Mesenchymal stem cell (in vitro differentiated cells and primary cell): Measurements from ENCODE around the gene EGR4.

Experiments used
- DNase-seq: peaks from one replicate; pipeline ENCODE4 v3.0.0-alpha.2; 2013
- H2AFZ ChIP-seq: one replicate; pipeline ENCODE4 v1.6.1; 2013; ENCODE audit warnings: low read depth, mild to moderate bottlenecking, control low read depth, inconsistent platforms, low read length, moderate library complexity
- H2AK5ac ChIP-seq: 2 replicates; pipeline ENCODE4 v1.6.1; 2013; ENCODE audit warnings: low read length, moderate library complexity, mild to moderate bottlenecking, inconsistent platforms; ENCODE audit not compliant: severe bottlenecking
- H2BK120ac ChIP-seq: one replicate; pipeline ENCODE4 v1.6.1; 2013; ENCODE audit warnings: low read depth, mild to moderate bottlenecking, inconsistent platforms, low read length, moderate library complexity
- H2BK12ac ChIP-seq, 2 experiments: one replicate each; pipeline ENCODE4 v1.6.1; 2013; ENCODE audit warnings: inconsistent platforms in 2 of 2, low read length in 2 of 2, mild to moderate bottlenecking in 2 of 2, moderate library complexity in 2 of 2, control low read depth in 1 of 2
- H2BK15ac ChIP-seq: one replicate; pipeline ENCODE4 v1.6.1; 2013; ENCODE audit warnings: mild to moderate bottlenecking, low read depth, inconsistent platforms; ENCODE audit not compliant: poor library complexity, severe bottlenecking
- H2BK5ac ChIP-seq: 2 replicates; pipeline ENCODE4 v1.6.1; 2013; ENCODE audit warnings: low read depth, mild to moderate bottlenecking, low read length, control low read depth, inconsistent platforms; ENCODE audit not compliant: poor library complexity, severe bottlenecking
- H3K14ac ChIP-seq, 2 experiments: one replicate each; pipeline ENCODE4 v1.6.1; 2013; ENCODE audit warnings: inconsistent platforms in 2 of 2, low read length in 2 of 2, control low read depth in 1 of 2, mild to moderate bottlenecking in 1 of 2, moderate library complexity in 1 of 2
- H3K18ac ChIP-seq, 2 experiments: one replicate each; pipeline ENCODE4 v1.6.1; 2013; ENCODE audit warnings: inconsistent platforms in 2 of 2, low read length in 2 of 2, control low read depth in 1 of 2, low read depth in 1 of 2, mild to moderate bottlenecking in 1 of 2
- H3K23ac ChIP-seq, 2 experiments: one replicate each; pipeline ENCODE4 v1.6.1; 2013; ENCODE audit warnings: inconsistent platforms in 2 of 2, low read length in 2 of 2, mild to moderate bottlenecking in 2 of 2, moderate library complexity in 2 of 2, control low read depth in 1 of 2
- H3K27ac ChIP-seq: 2 replicates; pipeline ENCODE4 v1.5.1; 2013; ENCODE audit warnings: mild to moderate bottlenecking, moderate library complexity, low read length, control low read depth, inconsistent platforms; ENCODE audit not compliant: poor library complexity, severe bottlenecking
- H3K27me3 ChIP-seq, 2 experiments: 2 replicates each; pipeline versions ENCODE4 v1.6.1 to v1.7.0; 2013; ENCODE audit warnings: low read length in 2 of 2, mild to moderate bottlenecking in 2 of 2, moderate library complexity in 2 of 2, control low read depth in 1 of 2, inconsistent platforms in 1 of 2; ENCODE audit not compliant: control insufficient read depth in 1 of 2, insufficient read depth in 1 of 2
- H3K36me3 ChIP-seq, 2 experiments: 2 replicates each; pipeline versions ENCODE4 v1.6.1 to v1.7.0; 2013; ENCODE audit warnings: low read length in 2 of 2, control low read depth in 1 of 2, inconsistent platforms in 1 of 2, low read depth in 1 of 2, mild to moderate bottlenecking in 1 of 2; ENCODE audit not compliant: insufficient read depth in 2 of 2, control insufficient read depth in 1 of 2
- H3K4ac ChIP-seq, 2 experiments: one replicate each; pipeline ENCODE4 v1.6.1; 2013; ENCODE audit warnings: inconsistent platforms in 2 of 2, low read length in 2 of 2, mild to moderate bottlenecking in 2 of 2, moderate library complexity in 2 of 2, control low read depth in 1 of 2, low read depth in 1 of 2
- H3K4me1 ChIP-seq: 2 replicates; pipeline ENCODE4 v1.6.1; 2013; ENCODE audit warnings: low read depth, low read length, control low read depth; ENCODE audit not compliant: control insufficient read depth, insufficient read depth
- H3K4me2 ChIP-seq: 2 replicates; pipeline ENCODE4 v1.6.1; 2013; ENCODE audit warnings: low read length, mild to moderate bottlenecking, inconsistent platforms; ENCODE audit not compliant: poor library complexity, severe bottlenecking
- H3K4me3 ChIP-seq, 2 experiments: 2 replicates each; pipeline versions ENCODE4 v1.5.1 to v1.7.0; 2013; ENCODE audit warnings: low read length in 2 of 2, mild to moderate bottlenecking in 2 of 2, control low read depth in 1 of 2, low read depth in 1 of 2; ENCODE audit not compliant: insufficient read depth in 1 of 2
- H3K79me1 ChIP-seq: replicated peaks from 2 replicates; pipeline ENCODE4 v1.6.1; 2013; ENCODE audit warnings: mild to moderate bottlenecking, control low read depth, low read length, inconsistent platforms; ENCODE audit not compliant: poor library complexity, severe bottlenecking
- H3K9ac ChIP-seq: 2 replicates; pipeline ENCODE4 v1.7.0; 2013; ENCODE audit warnings: mild to moderate bottlenecking, low read length, moderate library complexity
- H3K9me3 ChIP-seq: 2 replicates; pipeline ENCODE4 v1.7.0; 2013; ENCODE audit warnings: mild to moderate bottlenecking, low read length; ENCODE audit not compliant: control insufficient read depth
- H4K8ac ChIP-seq: one replicate; pipeline ENCODE4 v1.6.1; 2013; ENCODE audit warnings: inconsistent platforms, mild to moderate bottlenecking, low read length, moderate library complexity
- H4K91ac ChIP-seq: one replicate; pipeline ENCODE4 v1.6.1; 2013; ENCODE audit warnings: mild to moderate bottlenecking, low read length, inconsistent platforms
- WGBS: methylation state at CpG from one replicate; pipeline ENCODE4 v1.1.7; 2013; ENCODE audit warnings: mixed read lengths; 5-methylcytosine and 5-hydroxymethylcytosine counted together

The EGR4 gene

DNA sequence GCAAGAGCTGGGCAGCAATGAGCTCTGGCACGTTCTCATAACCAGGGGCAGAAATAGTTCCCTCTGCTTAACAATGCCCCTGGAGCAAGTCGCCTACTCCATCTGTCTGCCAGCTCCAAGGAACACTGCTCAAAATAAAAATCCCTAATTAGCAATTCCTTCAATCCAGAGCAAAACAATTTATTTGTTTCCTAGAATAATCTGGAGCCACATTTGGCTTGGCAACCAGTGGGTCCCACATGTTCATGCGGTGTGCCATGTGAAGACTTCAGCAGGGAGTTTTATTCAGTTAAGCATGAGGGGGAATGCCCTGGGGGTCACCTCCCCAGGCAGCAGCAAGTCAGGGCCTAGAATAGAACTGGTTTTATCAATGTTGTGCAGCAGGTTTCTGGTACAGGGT is 7.6 kb upstream of the EGR4 start:
- Histone ChIP-seq H3K4me1 (no peaks in the 10 kb centered on the region), H2AK5ac (no peak overlapping the region), H4K91ac (no peak overlapping the region), H3K27ac (no peak overlapping the region), H2BK12ac (no peak overlapping the region), H3K27me3 (peaks cover 52 to 63% of the 10 kb centered on the region in 2 experiments), H3K14ac (no peak overlapping the region), H3K79me1 (no peaks in the 10 kb centered on the region), H2BK120ac (no peak overlapping the region), H3K18ac (no peak overlapping the region), H3K4me3 (no peak overlapping the region), H4K8ac (no peak overlapping the region), H3K36me3 (no peaks in the 10 kb centered on the region), H2BK15ac (no peak overlapping the region), H3K9me3 (no peaks in the 10 kb centered on the region), H3K4me2 (no peak overlapping the region), H3K23ac (no peak overlapping the region), H3K9ac (no peak overlapping the region), H2BK5ac (no peak overlapping the region), H3K4ac (no peak overlapping the region), H2AFZ (no peak overlapping the region)
- DNase-seq, result no peak
- WGBS, result 80% methylated on average over 3 of the region's 3 CpGs

DNA sequence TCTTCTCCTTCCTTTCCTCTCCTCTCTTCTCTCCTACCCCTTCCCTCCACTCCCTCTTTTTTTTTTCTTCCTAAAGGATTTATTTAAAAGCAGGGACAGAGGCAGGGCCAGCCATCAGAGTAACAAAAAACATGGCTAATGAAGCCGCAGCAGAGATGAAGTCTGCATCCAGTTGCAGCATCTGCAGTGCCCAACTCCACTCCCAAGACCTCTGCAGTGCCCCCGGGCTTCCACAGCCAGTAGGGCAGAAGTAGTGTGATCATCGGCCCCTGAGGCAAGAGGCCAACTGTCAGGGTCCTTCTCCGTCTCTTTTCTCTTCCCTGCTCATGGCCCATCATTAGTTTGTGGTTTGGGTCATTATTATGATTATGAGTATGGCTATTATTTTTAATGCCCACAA is 4.2 kb upstream of the EGR4 start:
- Histone ChIP-seq H3K4ac (no peak overlapping the region), H3K14ac (no peak overlapping the region), H2AK5ac (no peak overlapping the region), H2BK120ac (no peak overlapping the region), H3K9me3 (peaks cover 5% of the 10 kb centered on the region), H4K8ac (no peak overlapping the region), H2BK12ac (no peak overlapping the region), H4K91ac (no peak overlapping the region), H2AFZ (no peak overlapping the region), H3K4me3 (no peak overlapping the region), H3K9ac (no peak overlapping the region), H2BK5ac (no peak overlapping the region), H2BK15ac (no peak overlapping the region), H3K27ac (no peak overlapping the region), H3K4me1 (peaks cover 11% of the 10 kb centered on the region), H3K27me3 (peaks cover 67 to 81% of the 10 kb centered on the region in 2 experiments), H3K23ac (no peak overlapping the region), H3K36me3 (no peaks in the 10 kb centered on the region), H3K79me1 (no peaks in the 10 kb centered on the region), H3K4me2 (no peak overlapping the region), H3K18ac (no peak overlapping the region)
- no peak for DNase-seq
- 73% methylated on average over 3 of the region's 4 CpGs for WGBS

- Histone ChIP-seq H3K79me1 (no peaks in the 10 kb centered on the region), H3K9me3 (peaks cover 5% of the 10 kb centered on the region), H3K14ac (no peak overlapping the region), H3K4me1 (peaks cover 13% of the 10 kb centered on the region), H3K4me3 (no peak overlapping the region), H3K23ac (no peak overlapping the region), H3K4ac (no peak overlapping the region), H4K91ac (no peak overlapping the region), H2BK15ac (no peak overlapping the region), H3K9ac (no peak overlapping the region), H2AFZ (no peak overlapping the region), H4K8ac (no peak overlapping the region), H3K27me3 (peaks cover 67 to 81% of the 10 kb centered on the region in 2 experiments), H3K18ac (no peak overlapping the region), H3K36me3 (no peaks in the 10 kb centered on the region), H2AK5ac (no peak overlapping the region), H3K27ac (no peak overlapping the region), H2BK5ac (no peak overlapping the region), H2BK12ac (no peak overlapping the region), H2BK120ac (no peak overlapping the region), H3K4me2 (no peak overlapping the region)
- WGBS, result 20% methylated on average over 2 of the region's 2 CpGs
- DNase-seq, result peak; percentile 6
Measured at GRCh38 chr2:73297151-73297559, 3.8 kb upstream of the EGR4 start.

GRCh38 chr2:73295751-73296400 is 2.5 kb upstream of the EGR4 start:
- peaks cover 5% of the 10 kb centered on the region for H3K9me3 ChIP-seq
- WGBS, result no CpG with 5 or more reads among the region's 5 CpGs
- H2BK5ac ChIP-seq, result no peak overlapping the region
- no peak overlapping the region for H3K4me3 ChIP-seq
- no peaks in the 10 kb centered on the region for H3K36me3 ChIP-seq
- no peak overlapping the region for H3K14ac ChIP-seq
- no peak overlapping the region for H2BK120ac ChIP-seq
- no peak overlapping the region for H2AFZ ChIP-seq
- no peak overlapping the region for H3K4ac ChIP-seq
- no peak overlapping the region for H4K8ac ChIP-seq
- H2BK15ac ChIP-seq, result no peak overlapping the region
- H3K27ac ChIP-seq, result no peak overlapping the region
- H2AK5ac ChIP-seq, result no peak overlapping the region
- no peak overlapping the region for H2BK12ac ChIP-seq
- H3K18ac ChIP-seq, result no peak overlapping the region
- H3K79me1 ChIP-seq, result no peaks in the 10 kb centered on the region
- no peak for DNase-seq
- no peak overlapping the region for H3K23ac ChIP-seq
- H4K91ac ChIP-seq, result no peak overlapping the region
- H3K4me1 ChIP-seq, result peaks cover 24% of the 10 kb centered on the region
- no peak overlapping the region for H3K4me2 ChIP-seq
- no peak overlapping the region for H3K9ac ChIP-seq
- peaks cover 78 to 82% of the 10 kb centered on the region in 2 experiments for H3K27me3 ChIP-seq
